GM23338 (cell line): Measurements from ENCODE around the gene MYO16.

Experiments used
- CREB1 ChIP-seq: fragments of 250-450 bp; sonication (Bioruptor Pico); IDR thresholded peaks from 2 replicates; pipeline ENCODE4 v1.5.0; 2020; ENCODE audit warnings: low read depth, mild to moderate bottlenecking, moderate library complexity
- JUNB ChIP-seq: IDR thresholded peaks from one replicate; pipeline ENCODE4 v1.6.1; 2016; ENCODE audit warnings: antibody characterized with exemption; ENCODE audit not compliant: unreplicated experiment
- POLR2AphosphoS5 ChIP-seq: IDR thresholded peaks from 2 replicates; pipeline ENCODE4 v1.6.1; 2016; ENCODE audit warnings: antibody characterized with exemption, low read depth
- ZNF114 ChIP-seq: fragments of 250-450 bp; sonication (Bioruptor Pico); IDR thresholded peaks from 2 replicates; pipeline ENCODE4 v1.5.0; 2020; ENCODE audit warnings: mild to moderate bottlenecking, moderate library complexity
- ZNF331 ChIP-seq: fragments of 250-450 bp; sonication (Bioruptor Pico); IDR thresholded peaks from 2 replicates; pipeline ENCODE4 v1.5.0; 2020; ENCODE audit warnings: low read depth, mild to moderate bottlenecking, moderate library complexity
- TF ChIP-seq, protein P1 (sequence below), 2 experiments: fragments of 200-600 bp in 1 of 2; sonication (generic) in 1 of 2; conservative IDR thresholded peaks; 2 replicates each; pipeline versions ENCODE4 v1.5.1 to v1.6.1; 2016 to 2017; ENCODE audit warnings: antibody characterized with exemption in 2 of 2, low read depth in 2 of 2, mild to moderate bottlenecking in 2 of 2, moderate library complexity in 1 of 2
- TF ChIP-seq, protein P2 (sequence below): IDR thresholded peaks from one replicate; pipeline ENCODE4 v1.6.1; 2018; ENCODE audit warnings: antibody characterized with exemption; ENCODE audit not compliant: unreplicated experiment

DNA sequence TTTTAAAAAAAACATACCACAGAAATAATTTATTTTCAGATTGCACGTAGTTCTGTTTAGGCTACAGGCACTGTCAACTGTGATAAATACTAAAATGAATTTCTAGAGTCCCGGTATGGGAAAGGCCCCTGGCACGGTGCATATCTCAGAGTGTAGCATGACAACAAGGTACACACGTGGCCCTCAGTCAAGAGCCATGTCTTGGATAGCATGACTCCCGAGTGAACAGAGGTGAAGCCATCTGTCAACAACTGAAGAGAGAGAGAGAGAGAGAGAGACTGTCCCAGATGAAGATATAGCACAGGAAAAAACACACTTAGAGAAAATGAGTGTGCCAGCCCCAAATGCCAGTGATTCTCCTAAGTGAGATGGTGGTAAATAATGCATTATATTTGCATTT, 297.5 kb downstream of the MYO16 start:
- TF ChIP-seq, protein P1, sequence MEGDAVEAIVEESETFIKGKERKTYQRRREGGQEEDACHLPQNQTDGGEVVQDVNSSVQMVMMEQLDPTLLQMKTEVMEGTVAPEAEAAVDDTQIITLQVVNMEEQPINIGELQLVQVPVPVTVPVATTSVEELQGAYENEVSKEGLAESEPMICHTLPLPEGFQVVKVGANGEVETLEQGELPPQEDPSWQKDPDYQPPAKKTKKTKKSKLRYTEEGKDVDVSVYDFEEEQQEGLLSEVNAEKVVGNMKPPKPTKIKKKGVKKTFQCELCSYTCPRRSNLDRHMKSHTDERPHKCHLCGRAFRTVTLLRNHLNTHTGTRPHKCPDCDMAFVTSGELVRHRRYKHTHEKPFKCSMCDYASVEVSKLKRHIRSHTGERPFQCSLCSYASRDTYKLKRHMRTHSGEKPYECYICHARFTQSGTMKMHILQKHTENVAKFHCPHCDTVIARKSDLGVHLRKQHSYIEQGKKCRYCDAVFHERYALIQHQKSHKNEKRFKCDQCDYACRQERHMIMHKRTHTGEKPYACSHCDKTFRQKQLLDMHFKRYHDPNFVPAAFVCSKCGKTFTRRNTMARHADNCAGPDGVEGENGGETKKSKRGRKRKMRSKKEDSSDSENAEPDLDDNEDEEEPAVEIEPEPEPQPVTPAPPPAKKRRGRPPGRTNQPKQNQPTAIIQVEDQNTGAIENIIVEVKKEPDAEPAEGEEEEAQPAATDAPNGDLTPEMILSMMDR (conservative IDR thresholded peaks at IDR 0.05; ENCODE audit: low read depth in 2 of 2) = no peak
- TF ChIP-seq JUNB = no peak
- TF ChIP-seq ZNF331 = no peak
- TF ChIP-seq, protein P2, sequence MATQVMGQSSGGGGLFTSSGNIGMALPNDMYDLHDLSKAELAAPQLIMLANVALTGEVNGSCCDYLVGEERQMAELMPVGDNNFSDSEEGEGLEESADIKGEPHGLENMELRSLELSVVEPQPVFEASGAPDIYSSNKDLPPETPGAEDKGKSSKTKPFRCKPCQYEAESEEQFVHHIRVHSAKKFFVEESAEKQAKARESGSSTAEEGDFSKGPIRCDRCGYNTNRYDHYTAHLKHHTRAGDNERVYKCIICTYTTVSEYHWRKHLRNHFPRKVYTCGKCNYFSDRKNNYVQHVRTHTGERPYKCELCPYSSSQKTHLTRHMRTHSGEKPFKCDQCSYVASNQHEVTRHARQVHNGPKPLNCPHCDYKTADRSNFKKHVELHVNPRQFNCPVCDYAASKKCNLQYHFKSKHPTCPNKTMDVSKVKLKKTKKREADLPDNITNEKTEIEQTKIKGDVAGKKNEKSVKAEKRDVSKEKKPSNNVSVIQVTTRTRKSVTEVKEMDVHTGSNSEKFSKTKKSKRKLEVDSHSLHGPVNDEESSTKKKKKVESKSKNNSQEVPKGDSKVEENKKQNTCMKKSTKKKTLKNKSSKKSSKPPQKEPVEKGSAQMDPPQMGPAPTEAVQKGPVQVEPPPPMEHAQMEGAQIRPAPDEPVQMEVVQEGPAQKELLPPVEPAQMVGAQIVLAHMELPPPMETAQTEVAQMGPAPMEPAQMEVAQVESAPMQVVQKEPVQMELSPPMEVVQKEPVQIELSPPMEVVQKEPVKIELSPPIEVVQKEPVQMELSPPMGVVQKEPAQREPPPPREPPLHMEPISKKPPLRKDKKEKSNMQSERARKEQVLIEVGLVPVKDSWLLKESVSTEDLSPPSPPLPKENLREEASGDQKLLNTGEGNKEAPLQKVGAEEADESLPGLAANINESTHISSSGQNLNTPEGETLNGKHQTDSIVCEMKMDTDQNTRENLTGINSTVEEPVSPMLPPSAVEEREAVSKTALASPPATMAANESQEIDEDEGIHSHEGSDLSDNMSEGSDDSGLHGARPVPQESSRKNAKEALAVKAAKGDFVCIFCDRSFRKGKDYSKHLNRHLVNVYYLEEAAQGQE = no peak
- no peak for TF ChIP-seq ZNF114
- no peak for TF ChIP-seq CREB1
- TF ChIP-seq POLR2AphosphoS5 = no peak
